Tongue (tissue), 3 donors: ENCODE measurements around the gene RACK1. TPM values are rescaled to one million over a fixed set of nuclear protein-coding genes. Genes with fewer than 3 reads are reported as not detected.

Experiments
- DNase-seq: peaks from one replicate; pipeline ENCODE4 v3.0.0-alpha.2; 2015
- small RNA-seq: library from RNA; depleted of rRNA; stranded (forward); fragments of <200 nt; gene quantifications from one replicate; pipeline ENCODE3, GENCODE V24; 2014; ENCODE audit warnings: low replicate concordance
- total RNA-seq: library from RNA; depleted of rRNA; stranded (reverse); fragments of >200 nt; gene quantifications from one replicate; pipeline ENCODE4 v1.2.3, GENCODE V29; 2014

The RACK1 gene
- total RNA-seq, 1 donor from 2014 or later: 2,469 TPM

GRCh38 chr5:181194489-181195248, 49.0 kb downstream of the RACK1 start:
- no peak for DNase-seq

GRCh38 chr5:181193656-181194055, 50.0 kb downstream of the RACK1 start:
- DNase-seq: no peak

GRCh38 chr5:181192337-181193046, 51.2 kb downstream of the RACK1 start:
- no peak for DNase-seq

- peak; percentile 98 for DNase-seq
Measured at GRCh38 chr5:181191526-181192336, 52.0 kb downstream of the RACK1 start.

- peak; percentile 54 for DNase-seq
Measured at GRCh38 chr5:181190711-181191525, 52.8 kb downstream of the RACK1 start.

- no peak for DNase-seq
Measured at GRCh38 chr5:181189962-181190710, 53.6 kb downstream of the RACK1 start.

- DNase-seq: peak; percentile 21
Measured at GRCh38 chr5:181189363-181189961, 54.2 kb downstream of the RACK1 start.

- peak; percentile 95 for DNase-seq
Measured at GRCh38 chr5:181188700-181189362, 54.9 kb downstream of the RACK1 start.

GRCh38 chr5:181187500-181188213, 56.0 kb downstream of the RACK1 start:
- peak; percentile 90 for DNase-seq

- no peak for DNase-seq
Measured at GRCh38 chr5:181186986-181187499, 56.7 kb downstream of the RACK1 start.

Small RNA genes lying within 50 kb of the gene (small RNA-seq; reads per million reads assigned to genes)
- gene MIR4638: not detected
- gene SNORD95: not detected
- gene SNORD96A: not detected

Other genes with a start within 250 kb of the RACK1 start
- gene BTNL9, start 203.6 kb downstream of the RACK1 start, total RNA-seq: 5.8 TPM
- not detected for gene OR2V1, start 112.7 kb downstream of the RACK1 start, total RNA-seq
- not detected for gene OR2V2, start 96.3 kb downstream of the RACK1 start, total RNA-seq
- gene TRIM7, start 38.7 kb downstream of the RACK1 start, total RNA-seq: 21.7 TPM
- gene TRIM41, start 20.6 kb downstream of the RACK1 start, total RNA-seq: 20.9 TPM
- gene TRIM52, start 17.2 kb upstream of the RACK1 start, total RNA-seq: 8.0 TPM
- gene OR4F3, start 123.4 kb upstream of the RACK1 start, total RNA-seq: not detected